BLaER1 treated with 17β-estradiol and CSF1 and Interleukin-3, amounts not matched to agents 10 nM and 100 nM (cell line): Measurements from ENCODE around the gene EHBP1L1.

Experiments
- H3K27ac ChIP-seq, 11 experiments: shearing (Covaris generic); formaldehyde crosslinking; 2 replicates each; pipeline ENCODE4 v1.8.1; 2022
- H3K27me3 ChIP-seq, 11 experiments: shearing (Covaris generic); formaldehyde crosslinking; 2 replicates each; pipeline ENCODE4 v1.8.1; 2022
- H3K36me3 ChIP-seq, 11 experiments: shearing (Covaris generic); formaldehyde crosslinking; 2 replicates each; pipeline ENCODE4 v1.8.1; 2022
- H3K4me1 ChIP-seq, 10 experiments: shearing (Covaris generic); formaldehyde crosslinking; 2 replicates each; pipeline ENCODE4 v1.8.1; 2022
- H3K4me2 ChIP-seq, 11 experiments: shearing (Covaris generic); formaldehyde crosslinking; 2 replicates each; pipeline ENCODE4 v1.8.1; 2022
- H3K4me3 ChIP-seq, 10 experiments: shearing (Covaris generic); formaldehyde crosslinking; 2 replicates each; pipeline ENCODE4 v1.8.1; 2022
- H3K9ac ChIP-seq, 11 experiments: shearing (Covaris generic); formaldehyde crosslinking; 2 replicates each; pipeline ENCODE4 v1.8.1; 2022
- H3K9me3 ChIP-seq, 11 experiments: shearing (Covaris generic); formaldehyde crosslinking; replicated peaks in 1 of 11; 2 replicates each; pipeline ENCODE4 v1.8.1; 2022
- H4K20me1 ChIP-seq, 11 experiments: shearing (Covaris generic); formaldehyde crosslinking; 2 replicates each; pipeline ENCODE4 v1.8.1; 2022
- Cebpa-rat ChIP-seq, 11 experiments: shearing (Covaris generic); IDR thresholded peaks; 2 replicates each; pipeline ENCODE4 v1.8.1; 2022

EHBP1L1 gene

DNA sequence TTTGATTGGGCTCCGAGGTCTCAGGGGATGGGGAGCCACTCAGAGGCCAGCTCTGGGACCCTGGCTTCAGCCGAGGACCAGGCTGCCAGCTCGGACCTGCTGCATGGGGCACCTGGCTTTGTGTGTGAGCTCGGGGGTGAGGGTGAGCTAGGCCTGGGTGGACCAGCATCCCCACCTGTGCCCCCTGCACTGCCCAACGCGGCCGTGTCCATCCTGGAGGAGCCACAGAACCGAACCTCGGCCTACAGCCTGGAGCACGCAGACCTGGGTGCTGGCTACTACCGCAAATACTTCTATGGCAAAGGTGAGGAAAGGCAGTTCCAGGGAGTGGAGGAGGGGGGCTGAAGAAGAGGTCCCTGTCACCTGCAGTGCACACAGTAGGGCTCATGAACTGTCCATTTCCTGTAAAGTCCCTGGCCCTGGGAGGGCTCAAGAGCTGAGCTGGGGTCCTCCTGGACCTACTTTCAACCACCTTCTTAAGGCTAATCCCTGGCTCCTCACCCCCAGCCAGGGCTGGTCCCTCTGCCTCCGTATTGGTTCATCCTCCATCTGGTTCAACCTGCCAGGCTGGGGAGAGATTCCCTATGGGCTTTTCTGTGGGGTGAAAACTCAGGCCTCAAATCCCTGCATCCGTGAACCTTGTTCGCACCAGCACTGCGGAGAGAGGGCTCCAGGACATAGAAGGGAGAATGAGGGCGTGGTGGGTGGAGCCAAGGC, 65.6 kb downstream of the EHBP1L1 start:
- Histone ChIP-seq H3K36me3 (peaks cover 52 to 69% (median 63%) of the 10 kb centered on the region in 11 experiments), H3K4me3 (peak overlapping the region; percentile 62 to 94 (median 76)), H4K20me1 (peaks cover 0 to 65% (median 37%) of the 10 kb centered on the region in 11 experiments; a peak in 14 of 22 replicates), H3K27me3 (no peaks in the 10 kb centered on the region), H3K4me1 (peaks cover 59 to 72% (median 67%) of the 10 kb centered on the region in 10 experiments), H3K9me3 (no peaks in the 10 kb centered on the region), H3K4me2 (peak overlapping the region; percentile 89 to 100 (median 98)), H3K9ac (peak overlapping the region; percentile 82 to 96 (median 88)), H3K27ac (peak overlapping the region; percentile 87 to 100 (median 97))
- TF ChIP-seq Cebpa-rat (IDR thresholded peaks at IDR 0.05): no peak
